GM19397 (cell line): ENCODE measurements around the gene RPS6KB2.
"Not testable (repeated sequence)": the region's sequence is repeated elsewhere in the genome, so short reads cannot be mapped to it uniquely, and the experiment has no call there.

ENCODE experiments used
- ATAC-seq: cut with Tn5 transposase; IDR thresholded peaks from one replicate; pipeline ENCODE4 v1.9.1; 2021; ENCODE audit warnings: mild to moderate bottlenecking, moderate library complexity; ENCODE audit not compliant: unreplicated experiment

RPS6KB2 gene

DNA sequence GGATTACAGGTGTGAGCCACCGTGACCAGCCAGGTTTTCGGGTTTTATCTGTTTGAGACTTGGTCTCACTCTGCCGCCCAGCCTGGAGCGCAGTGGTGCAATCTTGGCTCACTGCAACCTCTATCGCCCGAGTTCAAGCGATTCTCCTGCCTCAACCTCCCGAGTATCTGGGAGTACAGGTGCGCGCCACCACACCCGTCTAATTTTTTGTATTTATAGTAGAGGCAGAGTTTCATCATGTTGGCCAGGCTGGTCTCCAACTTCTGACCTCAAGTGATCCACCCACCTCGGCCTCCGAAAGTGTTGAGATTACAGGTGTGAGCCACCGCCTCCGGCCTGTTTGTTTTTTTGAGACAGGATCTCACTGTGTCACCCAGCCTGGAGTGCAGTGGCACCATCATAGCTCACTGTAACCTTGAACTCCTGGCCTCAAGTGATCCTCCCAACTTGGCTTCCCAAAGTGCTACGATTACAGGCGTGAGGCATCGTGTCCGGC is 882 bp upstream of the RPS6KB2 start:
- ATAC-seq = not testable (repeated sequence)

DNA sequence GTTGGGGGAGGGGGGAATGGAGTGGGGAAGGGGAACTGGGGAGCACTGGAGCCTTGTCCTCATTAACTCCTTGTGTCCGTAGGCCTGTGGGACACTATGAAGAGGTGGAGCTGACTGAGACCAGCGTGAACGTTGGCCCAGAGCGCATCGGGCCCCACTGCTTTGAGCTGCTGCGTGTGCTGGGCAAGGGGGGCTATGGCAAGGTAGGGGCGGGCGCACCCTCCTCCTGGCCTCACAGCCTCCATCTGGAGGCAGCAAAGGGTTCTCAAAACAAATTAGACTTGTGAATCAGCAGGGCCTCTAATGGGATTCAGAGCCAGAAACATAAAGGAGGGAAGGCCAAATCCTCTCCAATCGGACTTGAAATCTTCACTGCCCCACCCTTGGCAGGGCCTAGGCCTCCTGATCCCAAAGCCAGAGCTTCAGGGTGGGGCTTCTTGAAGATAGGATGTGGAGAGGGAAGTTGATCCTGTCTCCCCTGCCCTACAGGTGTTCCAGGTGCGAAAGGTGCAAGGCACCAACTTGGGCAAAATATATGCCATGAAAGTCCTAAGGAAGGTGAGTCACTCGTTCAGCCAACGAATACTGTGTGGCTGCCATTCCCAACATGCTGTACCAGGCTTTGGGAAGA is 859 bp downstream of the RPS6KB2 start:
- ATAC-seq = no peak

DNA sequence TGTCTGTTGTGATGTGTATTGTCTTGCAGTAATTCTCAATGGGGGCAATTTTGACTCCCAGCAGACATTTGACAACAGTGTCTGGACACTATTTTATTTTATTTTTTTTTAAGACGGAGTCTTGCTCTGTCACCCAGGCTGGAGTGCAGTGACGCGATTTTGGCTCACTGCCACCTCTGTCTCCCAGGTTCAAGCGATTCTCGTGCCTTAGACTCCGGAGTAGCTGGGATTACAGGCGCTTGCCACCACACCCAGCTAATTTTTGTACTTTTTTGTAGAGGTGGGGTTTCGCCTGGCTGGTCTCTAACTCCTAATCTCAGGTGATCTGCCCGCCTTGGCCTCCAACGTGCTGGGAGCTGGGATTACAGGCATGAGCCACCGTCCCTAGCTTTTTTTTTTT is 1.4 kb downstream of the RPS6KB2 start:
- ATAC-seq = no peak

DNA sequence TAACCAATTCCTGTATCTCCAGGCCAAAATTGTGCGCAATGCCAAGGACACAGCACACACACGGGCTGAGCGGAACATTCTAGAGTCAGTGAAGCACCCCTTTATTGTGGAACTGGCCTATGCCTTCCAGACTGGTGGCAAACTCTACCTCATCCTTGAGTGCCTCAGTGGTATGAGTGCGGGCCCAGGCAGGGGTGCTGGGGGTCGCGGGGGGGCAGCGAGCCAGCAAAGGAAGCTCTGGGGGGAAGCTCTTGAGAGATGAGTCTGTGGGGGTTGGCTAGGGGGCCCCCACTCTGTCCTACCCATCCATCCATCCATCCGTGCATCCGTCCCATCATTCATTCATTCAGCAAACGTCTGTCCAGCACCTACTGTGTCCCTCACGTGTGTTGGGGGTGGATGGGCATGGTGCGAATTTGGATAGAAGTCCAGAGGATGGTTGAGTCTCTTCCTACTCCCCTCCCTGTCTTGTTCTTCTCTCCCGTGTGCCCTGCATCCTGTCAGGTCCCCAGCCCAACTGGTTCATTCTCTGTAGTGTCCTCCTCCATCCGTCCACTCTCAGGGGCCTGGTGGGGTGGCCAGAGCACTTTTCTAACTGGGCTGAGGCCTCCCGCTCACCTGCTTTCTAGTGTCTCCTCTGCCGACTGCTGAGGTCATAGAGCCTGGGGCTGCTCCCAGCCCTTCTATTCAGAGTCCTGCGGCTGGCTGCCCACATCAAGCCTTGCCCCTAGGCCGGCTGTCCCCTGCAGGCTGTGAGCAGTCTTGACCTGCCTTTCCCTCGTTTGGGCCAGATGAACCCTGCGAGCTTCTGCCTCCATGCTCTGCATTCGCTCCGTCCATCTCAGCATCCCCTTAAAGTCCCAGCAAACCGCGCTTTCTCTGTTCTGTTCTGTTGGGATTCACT is 3.3 kb downstream of the RPS6KB2 start:
- ATAC-seq = no peak

DNA sequence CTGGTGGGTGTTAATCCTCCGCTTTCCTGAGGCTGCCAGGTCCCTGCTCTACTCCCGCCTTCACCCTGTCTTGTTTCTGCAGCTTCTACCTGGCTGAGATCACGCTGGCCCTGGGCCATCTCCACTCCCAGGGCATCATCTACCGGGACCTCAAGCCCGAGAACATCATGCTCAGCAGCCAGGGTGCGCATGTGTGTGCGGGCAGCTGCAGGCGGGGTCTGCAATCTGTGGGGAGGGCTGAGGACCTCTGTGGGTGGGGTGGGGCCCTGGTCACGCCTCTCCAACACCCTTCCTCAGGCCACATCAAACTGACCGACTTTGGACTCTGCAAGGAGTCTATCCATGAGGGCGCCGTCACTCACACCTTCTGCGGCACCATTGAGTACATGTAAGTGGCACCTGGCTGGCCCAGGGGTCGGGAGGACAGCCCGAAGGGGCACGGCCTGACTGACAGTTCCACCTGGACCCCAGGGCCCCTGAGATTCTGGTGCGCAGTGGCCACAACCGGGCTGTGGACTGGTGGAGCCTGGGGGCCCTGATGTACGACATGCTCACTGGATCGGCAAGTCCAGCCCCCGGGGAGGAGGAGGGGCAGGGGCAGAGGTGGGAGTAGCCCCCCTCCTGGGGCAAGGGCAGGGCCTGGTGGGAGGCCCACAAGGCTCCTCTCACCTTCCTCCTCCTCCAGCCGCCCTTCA is 4.5 kb downstream of the RPS6KB2 start:
- ATAC-seq = no peak

DNA sequence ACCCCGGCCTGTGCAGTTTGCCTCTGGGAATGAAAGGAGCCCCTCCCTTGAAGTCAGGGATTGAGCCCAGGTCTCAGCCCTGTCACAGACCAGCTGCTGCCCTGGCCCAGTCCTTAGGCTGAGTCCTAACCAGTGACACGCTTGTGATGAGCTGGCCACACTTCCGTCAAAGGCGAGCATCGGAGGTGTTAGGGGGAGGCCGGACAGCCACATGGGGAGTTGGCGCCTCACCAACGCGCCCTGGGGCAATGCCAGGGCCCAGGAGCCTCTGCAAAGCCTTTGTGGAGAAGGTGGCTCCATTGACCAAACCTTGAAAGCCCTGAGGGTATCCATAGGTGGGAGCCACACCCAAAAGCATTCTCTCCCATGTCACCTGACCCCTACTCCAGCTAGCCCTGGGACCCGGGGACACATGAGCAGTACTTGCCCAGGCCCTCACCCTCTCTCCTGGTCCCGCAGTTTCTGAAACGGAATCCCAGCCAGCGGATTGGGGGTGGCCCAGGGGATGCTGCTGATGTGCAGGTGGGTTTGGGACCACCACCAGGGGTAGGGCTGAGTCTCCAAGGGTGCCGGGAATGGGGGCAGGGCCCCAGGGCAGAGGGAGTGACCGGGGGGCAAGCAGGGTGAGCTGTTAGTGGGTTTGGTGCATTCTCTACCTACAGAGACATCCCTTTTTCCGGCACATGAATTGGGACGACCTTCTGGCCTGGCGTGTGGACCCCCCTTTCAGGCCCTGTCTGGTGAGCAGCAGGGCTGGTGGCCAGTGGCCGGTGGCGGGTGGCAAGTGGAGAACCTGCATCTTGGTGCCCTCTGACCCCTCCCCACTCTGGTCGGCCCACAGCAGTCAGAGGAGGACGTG is 5.5 kb downstream of the RPS6KB2 start:
- ATAC-seq = no peak

GRCh38 chr11:67434395-67434881 is 6.1 kb downstream of the RPS6KB2 start:
- ATAC-seq = no peak

- ATAC-seq = no peak
These were observed 6.9 kb downstream of the RPS6KB2 start for GRCh38 chr11:67435031-67435726.

- ATAC-seq = no peak
These were observed 7.6 kb downstream of the RPS6KB2 start for GRCh38 chr11:67435727-67436458.

GRCh38 chr11:67436459-67437081 is 8.3 kb downstream of the RPS6KB2 start:
- ATAC-seq = no peak

GRCh38 chr11:67437082-67437808 is 9.0 kb downstream of the RPS6KB2 start, which contains the start of gene PTPRCAP:
TSS of gene PTPRCAP (minus strand) at chr11:67437682. CDS start at chr11:67437619, 63 bp downstream.
- peak; percentile 40 for ATAC-seq

DNA sequence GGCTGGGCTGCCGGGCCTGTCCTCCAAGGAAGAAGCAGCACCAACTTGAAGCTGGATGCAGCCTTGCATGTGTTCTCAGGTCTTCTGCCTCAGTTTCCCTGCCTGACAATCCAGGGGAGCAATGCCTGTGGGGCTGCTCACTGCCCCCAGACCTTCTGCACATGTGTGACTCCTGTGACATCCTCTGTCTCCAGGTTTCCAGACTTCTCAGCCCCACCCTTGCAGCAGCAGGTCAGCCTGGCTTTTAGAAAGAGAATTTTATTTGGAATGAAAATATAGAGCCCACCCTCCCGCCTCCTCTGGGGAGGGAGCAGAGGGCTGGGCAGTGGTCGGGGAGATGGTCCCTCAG is 9.5 kb downstream of the RPS6KB2 start:
- ATAC-seq = no peak

GRCh38 chr11:67438158-67438902 is 10.0 kb downstream of the RPS6KB2 start:
- ATAC-seq = no peak

DNA sequence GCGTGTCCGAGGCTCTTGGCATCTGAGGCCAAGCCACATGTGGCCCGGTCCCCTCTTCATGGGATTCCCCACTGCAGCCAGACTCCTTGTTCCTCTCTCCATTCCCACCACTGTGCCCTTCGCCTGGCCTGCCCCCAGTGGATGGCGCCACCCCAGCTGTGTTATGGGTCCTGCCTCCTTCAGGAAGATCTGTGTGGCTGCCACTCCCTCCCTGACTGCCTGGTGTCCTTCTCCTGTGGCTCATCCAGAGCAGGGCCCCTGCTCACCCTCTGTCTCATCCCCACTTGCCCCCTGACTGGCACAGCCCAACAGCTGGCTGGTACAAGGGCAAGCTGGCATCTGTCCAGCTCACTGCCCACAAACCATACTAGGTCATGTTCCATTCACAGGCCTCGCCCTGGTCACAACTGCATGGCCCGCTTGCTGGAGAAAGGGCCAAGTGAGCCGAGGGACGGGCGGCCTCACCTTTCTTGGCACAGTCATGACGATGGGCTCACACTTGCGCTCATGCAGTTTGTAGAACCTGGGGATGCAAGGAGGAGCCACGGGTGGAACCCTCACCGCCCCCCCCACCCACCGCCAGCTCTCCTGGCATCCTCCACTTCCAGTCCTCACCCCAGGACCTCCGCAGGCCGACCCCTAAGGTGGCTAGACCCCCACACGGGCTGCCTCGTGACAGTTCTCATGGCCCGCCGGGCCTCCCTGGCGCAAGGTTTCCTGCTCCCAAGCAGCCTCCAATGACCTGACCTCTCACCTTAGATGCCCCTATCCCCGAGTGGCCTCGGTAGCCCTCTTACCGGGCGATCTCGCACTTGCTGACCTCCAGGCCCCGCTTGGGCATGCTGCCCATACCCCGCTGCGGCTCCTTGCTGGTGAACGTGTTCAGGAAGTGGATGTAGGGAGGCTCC is 11.3 kb downstream of the RPS6KB2 start:
- no peak for ATAC-seq

DNA sequence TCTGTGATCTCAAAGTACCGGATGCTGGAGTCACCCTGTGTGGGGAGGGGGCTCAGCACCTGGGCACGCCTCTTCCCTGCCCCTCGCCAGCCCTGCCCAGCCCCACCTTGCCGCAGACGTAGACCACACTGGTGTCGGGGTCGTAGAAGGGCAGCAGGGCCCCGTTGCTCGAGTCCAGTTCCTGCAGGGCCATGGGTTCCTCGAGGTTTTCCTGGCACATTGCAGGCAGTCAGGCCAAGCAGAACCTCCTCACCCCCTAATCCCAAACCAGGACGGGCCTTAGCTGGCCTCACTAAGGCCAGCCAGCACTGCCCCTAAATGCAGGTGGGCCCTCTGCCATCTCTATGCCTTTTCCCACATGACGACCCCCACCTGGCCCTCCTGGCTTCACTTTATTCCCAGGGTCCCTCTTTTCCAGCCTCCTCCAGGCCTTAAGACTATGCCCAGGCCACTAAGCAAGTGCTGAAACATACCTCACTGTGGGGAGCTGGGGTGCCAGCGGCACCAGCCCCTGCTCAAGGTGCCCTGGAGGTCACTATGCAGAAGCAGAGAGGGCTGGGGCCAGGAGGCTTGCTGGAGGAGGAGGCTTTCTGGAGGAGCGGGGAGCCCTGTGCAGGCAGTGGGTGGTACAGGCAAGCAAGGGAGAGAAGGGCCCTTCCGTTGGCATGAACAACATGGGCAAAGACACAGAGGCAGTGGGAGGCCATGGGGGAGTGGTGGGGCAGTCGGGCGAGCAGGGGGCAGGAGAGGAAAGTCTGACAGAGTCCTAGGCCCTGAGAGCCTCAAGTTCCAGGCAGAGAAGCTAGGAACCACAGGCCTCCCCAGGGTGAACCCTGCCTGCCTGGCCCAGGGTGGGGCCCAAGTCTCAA is 12.2 kb downstream of the RPS6KB2 start:
- no peak for ATAC-seq
